LHCN-M2 (cell line): ENCODE data around the gene PTMS. TPM values are rescaled to one million over a fixed set of nuclear protein-coding genes. Genes with fewer than 3 reads are reported as not detected.
A peak's percentile ranks its signal among the peaks of the same experiment; 100 is the strongest.

Experiments used
- DNase-seq: peaks from one replicate; pipeline ENCODE4 v3.0.0-alpha.2; 2012; ENCODE audit warnings: low read depth
- total RNA-seq: library from RNA; depleted of rRNA; stranded (reverse); fragments of >200 nt; gene quantifications from 2 replicates; pipeline ENCODE4 v1.2.3, GENCODE V29; 2014

PTMS gene
- total RNA-seq, 1 experiment from 2014 or later, result 244 TPM

DNA sequence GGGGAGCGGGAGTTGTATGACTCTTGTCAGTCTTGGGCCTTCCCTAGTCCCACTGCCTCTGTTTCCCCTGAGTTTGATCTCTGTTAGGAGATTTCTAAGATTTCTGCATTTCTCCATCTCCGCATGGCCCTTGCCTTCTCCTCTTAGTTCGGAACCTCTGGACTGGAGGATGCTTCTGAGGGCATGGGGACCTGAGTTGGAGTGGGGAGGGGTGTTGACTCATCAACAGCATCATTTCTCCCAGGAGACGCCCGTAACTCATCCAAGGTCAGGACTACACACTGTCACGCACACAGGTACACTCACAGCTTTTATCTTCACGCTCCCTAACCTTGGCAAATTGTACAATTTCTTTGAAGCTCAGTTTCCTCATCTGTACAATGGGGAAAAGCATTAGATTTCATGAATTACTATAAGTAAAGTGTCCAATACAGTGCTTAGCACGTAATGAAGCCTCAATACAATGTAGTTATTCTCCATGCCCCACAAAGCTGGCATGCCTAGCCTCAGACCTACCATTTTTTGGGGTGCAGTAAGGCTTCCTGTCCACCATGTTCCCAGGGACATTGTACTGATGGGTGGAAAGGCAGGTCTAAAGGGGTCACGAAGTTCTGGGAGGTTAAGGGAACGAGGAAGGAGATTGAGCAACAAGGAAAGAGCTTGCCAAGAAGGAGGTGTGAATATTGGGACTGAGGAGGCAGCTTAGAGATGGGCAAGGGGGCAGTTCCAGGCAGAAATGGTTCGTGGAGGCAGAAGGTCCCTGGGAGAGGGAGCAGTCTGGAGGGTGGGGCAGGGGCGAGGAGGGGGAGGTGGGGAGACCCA, 5.6 kb downstream of the PTMS start:
- no peak for DNase-seq

DNA sequence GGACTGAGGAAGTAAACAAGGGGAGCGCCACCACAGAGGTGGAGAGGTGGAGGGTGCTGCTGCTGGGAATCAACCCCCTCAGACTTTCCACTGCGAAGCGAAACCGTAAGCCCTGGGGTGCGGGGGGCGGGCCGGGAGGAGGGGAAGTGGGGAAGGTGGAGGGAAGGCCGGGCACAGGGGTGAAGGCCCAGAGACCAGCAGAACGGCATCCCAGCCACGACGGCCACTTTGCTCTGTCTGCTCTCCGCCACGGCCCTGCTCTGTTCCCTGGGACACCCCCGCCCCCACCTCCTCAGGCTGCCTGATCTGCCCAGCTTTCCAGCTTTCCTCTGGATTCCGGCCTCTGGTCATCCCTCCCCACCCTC, 6.2 kb downstream of the PTMS start, which contains the start of gene LAG3:
Gene LAG3 (plus strand): TSS at position 190 of the 365 bp plus-strand sequence. CDS start 333 bp downstream, outside the sequence.
- DNase-seq, result no peak

DNA sequence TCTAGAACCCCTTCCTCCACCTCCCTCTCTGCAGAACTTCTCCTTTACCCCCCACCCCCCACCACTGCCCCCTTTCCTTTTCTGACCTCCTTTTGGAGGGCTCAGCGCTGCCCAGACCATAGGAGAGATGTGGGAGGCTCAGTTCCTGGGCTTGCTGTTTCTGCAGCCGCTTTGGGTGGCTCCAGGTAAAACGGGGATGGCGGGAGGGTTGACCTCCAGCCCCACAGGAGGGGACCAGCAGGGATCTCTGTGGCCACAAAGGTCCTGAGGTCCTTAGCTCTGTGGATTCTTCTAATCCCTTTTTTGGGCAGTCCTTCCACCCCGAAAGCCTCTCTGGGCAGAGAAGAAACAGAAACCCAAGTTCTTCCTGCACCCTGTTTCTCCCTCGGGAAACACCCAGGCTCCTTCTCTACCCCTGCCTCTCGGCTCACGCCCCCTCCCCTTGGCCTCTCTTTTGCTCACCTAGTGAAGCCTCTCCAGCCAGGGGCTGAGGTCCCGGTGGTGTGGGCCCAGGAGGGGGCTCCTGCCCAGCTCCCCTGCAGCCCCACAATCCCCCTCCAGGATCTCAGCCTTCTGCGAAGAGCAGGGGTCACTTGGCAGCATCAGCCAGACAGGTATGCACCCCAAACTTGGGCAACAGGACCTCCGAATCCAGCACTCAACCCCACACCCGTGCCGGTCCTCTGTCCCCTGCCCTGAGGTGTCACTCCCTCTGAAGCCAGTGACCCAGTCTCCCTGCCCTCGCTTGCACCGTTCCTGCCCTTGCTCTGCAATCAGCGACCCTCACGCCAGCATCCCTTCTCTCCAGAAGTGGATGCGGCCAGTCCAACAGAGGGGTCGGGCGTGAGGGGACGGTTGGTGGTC, 6.8 kb downstream of the PTMS start:
- DNase-seq, result no peak

DNA sequence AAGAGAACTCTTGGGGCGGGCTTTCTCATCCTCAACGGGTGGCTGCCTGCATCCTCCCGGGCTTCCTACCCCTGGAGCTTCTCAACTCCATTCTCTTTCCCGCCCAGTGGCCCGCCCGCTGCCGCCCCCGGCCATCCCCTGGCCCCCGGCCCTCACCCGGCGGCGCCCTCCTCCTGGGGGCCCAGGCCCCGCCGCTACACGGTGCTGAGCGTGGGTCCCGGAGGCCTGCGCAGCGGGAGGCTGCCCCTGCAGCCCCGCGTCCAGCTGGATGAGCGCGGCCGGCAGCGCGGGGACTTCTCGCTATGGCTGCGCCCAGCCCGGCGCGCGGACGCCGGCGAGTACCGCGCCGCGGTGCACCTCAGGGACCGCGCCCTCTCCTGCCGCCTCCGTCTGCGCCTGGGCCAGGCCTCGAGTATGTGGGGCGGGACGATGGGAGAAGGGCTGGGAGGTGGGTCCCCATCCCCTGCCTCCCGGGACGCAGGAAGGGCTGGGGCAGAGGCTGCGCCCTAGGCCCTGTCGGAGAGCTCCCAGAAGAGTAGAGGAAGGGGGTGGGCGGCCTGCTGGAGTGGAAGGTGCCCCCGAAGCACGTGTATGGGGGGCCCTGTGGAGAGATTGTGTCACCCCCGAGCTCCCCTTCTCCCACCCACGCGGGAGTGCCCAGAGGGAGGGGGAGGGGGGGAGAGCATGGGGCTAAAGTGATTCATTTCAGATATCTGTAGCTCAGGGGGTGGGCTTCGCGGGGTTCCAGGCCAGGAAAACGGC, 7.6 kb downstream of the PTMS start:
- no peak for DNase-seq

DNA sequence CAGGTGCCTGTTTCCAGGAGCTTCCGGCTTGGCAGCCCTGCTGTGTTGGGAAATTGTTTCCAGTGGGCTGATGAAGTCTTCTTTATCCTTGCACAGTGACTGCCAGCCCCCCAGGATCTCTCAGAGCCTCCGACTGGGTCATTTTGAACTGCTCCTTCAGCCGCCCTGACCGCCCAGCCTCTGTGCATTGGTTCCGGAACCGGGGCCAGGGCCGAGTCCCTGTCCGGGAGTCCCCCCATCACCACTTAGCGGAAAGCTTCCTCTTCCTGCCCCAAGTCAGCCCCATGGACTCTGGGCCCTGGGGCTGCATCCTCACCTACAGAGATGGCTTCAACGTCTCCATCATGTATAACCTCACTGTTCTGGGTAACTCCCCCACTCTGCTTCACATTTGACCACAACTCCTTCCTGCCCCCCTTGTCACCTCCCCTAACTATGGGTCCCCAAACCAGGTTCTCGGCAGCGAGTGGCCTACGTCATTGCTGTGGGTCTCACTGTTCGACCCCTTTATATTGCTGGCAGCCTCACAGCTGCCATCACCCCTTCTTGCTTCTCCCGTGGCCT, 8.4 kb downstream of the PTMS start:
- DNase-seq, result no peak

DNA sequence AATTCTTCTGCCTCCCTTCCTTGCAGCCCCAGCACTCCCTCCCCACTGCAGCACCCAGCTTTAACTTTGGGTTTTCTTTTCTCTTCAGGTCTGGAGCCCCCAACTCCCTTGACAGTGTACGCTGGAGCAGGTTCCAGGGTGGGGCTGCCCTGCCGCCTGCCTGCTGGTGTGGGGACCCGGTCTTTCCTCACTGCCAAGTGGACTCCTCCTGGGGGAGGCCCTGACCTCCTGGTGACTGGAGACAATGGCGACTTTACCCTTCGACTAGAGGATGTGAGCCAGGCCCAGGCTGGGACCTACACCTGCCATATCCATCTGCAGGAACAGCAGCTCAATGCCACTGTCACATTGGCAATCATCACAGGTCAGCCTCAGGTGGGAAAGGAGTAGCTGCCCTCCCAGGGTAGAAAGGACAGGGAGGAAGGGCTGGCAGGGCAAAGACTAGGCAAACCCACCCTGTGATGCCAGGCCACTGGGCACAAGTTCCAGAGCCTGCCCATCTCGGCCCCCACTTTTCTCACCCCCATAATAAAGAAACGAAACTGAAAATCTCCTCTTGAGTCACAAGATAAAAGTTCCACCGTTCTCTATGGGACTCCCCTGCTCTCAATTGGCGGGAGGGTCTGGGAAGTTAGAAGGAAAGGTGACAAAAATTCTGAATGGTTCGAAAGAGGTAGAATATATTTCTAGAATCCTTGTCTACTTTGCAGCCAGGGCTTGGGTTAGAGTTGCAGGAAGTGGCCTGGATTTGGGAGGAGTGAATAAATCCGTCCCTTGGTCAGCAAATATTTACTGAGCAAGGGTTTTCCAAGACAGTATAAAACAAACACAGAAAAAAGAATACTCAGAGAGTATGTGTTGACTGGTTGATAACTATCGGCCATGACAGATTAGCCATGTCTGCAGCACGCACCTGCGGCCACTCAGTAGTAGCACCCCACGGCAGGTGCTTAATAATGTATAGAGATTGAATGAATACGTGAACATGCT, 9.3 kb downstream of the PTMS start:
- DNase-seq, result no peak

DNA sequence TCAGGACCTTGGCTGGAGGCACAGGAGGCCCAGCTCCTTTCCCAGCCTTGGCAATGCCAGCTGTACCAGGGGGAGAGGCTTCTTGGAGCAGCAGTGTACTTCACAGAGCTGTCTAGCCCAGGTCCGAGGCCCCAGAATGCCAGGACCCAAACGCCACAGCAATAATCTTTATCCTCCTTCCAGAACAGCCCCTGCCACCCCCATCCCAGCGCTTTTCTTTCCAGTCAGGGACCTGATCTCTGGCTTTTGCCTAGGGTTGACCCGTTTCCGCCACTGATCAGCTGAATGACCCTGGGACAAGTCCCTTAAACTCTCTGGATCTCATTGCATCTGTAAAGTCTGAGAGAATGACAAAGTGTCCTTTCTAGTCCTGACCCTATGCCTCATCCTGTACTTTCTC, 11.2 kb downstream of the PTMS start:
- DNase-seq, result no peak

DNA sequence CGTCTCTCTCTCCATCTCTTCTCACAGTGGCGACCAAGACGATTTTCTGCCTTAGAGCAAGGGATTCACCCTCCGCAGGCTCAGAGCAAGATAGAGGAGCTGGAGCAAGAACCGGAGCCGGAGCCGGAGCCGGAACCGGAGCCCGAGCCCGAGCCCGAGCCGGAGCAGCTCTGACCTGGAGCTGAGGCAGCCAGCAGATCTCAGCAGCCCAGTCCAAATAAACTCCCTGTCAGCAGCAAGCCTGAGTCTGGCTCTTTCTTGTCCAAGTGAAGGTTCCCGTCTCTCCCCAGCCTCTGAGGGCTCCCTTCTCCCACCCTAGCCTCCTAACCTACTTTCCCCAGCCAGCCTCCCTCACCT, 12.0 kb downstream of the PTMS start:
- no peak for DNase-seq

DNA sequence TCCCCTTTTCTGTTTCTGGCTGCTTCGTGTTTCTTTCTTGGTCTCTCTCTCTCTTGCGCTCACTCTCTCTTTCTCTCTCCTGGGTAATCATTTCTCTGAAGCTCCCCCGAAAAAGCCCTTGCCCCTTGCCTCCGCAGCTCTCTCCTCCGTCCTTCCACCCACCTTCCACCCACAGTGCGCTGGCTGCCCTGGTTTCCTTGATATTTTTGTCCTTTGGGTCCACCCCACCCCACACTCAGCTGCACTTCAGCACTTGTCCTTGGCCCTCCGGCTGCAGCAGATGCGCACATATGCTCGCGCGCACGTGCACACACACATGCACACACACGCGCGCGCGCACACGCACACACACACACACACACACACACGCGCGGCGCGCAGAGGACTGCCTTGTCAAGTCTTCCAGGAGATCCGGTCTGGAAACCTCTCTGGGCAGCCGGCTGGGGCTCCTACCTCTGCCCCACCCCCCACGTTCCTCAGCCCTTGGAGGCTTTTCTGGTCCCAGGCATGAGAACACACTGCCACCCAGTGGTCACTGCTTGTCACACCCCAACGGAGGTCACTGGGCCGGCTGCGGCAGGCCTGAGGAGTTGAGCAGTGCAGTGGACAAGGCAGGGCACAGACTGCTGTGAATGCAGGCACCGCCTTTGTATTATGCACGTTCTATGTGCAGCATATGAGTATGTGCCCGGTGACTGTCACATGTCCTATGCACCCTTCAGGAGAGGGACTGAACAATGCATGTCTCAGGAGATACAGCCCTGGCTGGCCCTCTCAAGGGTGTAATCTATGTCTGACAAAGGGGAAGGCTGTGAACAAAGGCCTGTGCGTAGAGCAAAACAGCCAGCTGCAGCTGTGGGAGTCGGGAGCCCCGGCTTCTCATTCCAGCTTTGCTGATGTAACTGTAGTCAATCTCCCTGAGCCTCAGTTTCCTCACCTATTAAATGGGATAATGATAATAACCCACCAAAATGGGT, 12.7 kb downstream of the PTMS start:
- peak; percentile 90 for DNase-seq

DNA sequence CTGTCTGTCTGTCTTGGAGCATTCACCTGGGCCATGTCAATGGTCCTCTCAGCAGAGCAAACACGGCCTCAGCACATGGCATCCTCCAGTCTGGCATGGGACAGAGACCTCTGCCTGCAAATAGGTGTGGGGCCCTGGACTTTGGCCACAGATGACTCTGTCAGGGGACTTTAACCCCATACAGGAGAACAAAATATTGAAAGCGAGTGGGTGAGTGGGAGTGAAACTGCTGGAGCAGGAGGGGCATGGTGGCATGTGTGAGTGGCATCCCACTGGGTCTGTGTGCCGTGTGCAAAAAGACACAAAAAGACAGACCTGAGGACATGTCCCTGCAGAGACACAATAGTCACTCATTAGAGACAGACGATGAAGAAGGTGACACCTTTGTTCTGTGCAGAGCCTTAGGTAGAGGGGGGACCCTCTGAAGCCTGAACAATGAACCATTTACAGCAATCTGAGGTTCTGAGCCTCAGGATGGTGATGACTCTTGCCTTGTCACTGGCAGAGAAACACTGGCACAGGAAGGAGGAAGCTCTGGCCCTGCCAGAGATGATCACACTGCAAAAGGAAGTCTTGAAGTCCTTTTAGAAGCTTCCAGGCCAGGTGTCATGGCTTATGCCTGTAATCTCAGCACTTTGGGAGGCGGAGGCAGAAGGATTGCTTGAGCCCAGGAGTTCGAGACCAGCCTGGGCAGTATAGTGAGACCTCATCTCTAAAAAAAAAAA, 13.7 kb downstream of the PTMS start:
- DNase-seq, result no peak

DNA sequence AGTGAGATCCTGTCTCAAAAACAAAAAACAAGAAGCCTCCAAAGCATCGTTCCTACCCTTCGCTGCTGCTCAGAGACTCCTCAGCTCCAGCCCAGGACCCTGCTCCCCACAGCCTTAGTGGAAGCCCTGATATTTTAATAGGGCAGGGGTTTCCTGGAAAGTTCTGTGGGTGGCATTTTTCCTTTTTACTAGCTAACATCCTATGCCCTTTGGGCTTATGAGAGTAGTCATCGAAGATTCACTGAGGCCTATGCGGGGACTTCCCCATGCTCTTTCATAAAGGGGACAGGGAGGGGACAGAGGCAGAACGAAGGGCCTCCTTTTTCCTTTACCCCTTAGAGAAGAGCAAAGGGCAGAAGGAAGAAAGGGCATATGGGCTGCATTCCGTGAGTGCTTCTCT, 14.4 kb downstream of the PTMS start:
- DNase-seq, result no peak

DNA sequence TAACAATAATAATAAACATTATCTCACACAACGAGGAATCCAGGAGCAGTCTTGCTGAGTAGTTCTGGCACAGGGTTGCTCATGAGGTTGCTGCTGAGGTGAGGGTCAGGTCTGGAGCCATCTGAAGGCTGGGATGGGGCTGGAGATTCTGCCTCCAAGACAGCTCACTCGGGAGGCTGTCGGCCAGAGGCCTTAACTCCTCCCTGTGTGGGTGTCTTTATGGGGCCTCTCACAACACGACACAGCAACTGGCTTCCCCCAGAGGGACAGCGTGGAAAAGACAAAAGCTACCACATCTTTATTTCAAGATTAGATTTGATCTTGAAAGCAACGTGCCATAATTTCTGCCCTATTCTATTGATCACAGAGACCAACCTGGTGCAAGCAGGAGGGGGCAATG, 16.0 kb downstream of the PTMS start:
- no peak for DNase-seq

DNA sequence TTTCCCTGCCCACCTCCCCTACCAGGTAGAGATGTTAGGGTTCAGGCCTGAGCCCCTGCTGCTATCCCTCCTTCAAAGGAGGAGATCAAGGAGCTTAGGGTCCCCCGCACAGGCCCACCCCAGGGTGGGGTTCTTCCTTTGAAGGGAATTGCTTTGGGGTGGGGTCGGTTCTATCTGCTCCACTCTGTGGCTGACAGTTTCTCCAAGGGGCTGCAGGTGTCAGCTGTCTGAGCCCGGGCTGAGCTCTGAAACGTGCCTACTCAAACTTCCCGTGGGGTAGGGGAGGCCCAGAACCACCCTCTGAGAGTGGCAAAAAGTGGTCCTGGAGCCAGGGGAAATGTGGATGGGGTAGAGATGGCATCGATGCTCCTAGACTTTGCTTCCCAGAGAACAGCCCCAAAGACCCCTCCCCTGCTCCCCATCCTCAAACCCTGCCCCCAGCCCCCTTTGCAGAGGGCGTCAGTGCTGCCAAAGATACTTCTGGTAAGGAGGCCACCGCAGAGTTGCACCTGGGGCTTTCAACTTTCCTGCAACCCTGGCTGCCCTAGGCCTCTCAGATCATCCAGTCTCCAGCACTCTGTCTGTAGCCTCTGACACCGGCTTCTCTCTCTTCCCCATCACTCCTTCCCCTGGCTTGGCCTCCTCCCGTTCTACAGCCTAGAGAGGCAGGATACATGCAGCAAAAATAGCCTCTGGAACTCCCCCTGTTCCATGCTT, 16.8 kb downstream of the PTMS start:
- no peak for DNase-seq

DNA sequence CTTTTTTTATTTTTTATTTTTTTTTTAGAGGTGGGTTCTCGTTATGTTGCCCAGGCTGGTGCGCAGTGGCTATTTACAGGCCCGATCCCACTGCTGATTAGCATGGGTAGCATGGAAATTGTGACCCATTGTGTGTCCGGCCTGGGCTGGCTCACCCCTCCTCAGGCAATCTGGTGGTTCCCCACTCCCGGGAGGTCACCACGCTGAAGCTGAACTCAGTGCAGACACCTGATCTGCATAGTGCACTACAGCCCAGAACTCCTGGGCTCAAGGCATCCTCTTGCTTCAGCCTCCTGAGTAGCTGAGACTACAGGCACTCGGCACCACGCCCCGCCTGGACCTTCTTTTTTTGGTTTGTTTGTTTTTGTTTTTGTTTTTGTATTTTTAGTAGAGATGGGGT, 17.7 kb downstream of the PTMS start:
- DNase-seq, result no peak

DNA sequence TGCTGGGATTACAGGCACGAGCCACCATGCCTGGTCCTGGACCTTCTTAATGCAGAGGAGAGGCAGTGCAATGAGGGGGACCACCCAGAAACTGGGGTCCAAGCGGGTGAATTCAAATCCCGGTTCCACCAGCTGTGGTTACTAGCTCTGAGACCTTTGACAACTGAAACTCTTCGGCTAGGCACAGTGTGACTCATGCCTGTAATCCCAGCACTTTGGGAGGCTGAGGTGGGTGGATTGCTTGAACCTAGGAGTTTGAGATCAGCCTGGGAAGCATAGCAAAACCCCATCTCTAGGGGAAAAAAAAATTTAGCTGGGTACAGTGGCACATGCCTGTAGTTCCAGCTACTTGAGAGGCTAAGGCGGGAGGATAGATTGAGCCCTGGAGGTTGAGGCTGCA, 18.1 kb downstream of the PTMS start:
- DNase-seq, result no peak

DNA sequence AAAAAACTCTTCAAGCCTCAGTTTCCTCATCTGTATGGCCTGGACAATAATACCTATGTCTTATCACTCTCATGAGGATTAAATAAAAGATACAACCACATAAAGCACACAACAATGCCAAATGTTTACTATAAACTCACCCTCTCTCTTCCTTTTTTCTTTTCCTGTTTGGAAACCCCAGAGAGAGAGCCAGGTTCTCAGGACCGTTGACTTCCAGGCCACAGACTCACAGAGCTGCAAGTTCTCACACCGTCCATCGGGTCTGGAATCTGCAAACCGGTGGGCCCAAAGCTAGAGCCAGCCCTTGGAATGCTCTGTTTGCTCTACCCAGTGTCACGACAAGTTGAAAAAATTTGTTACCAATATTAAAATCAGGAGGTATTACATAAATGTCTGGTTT, 18.6 kb downstream of the PTMS start:
- DNase-seq, result no peak

DNA sequence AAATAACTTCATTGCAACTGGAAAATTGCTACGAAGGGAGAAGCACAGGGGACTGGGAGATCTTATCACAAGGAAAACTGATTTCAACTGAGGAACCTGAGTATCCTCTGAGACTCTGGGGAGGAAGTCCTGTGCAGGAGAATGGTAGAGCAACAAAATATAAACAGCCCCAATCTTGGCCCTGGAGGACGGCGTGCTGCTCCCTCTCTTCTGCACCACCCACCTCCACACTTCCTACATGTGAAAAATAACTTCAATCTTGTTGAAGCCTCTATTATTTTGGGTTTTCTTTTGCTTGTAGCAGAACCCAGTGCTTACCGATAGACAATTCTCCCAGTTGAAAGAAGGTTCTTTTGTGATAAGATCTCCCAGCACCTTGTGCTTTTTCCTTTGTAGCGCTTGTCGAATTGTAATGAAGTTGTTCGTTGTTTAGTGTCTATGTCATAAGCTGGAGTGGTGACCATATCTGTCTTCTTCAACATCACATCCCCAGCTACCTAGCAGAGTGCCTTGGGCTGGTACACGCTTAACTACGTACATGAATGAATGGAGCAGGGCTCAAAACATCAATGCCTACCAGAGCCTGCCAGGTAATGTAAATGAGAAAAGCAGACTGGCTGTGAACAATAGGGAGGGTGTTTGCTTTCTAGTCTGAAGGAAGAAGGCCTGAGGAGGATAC, 20.4 kb downstream of the PTMS start:
- DNase-seq, result no peak
